AG10803 (cell line): ENCODE measurements around the gene TBC1D22A.

Experiments used
- DNase-seq: peaks from one replicate; pipeline ENCODE4 v3.0.0; 2010; ENCODE audit warnings: low read depth
- H3K4me3 ChIP-seq: 2 replicates; pipeline ENCODE4 v1.5.1; 2011; ENCODE audit warnings: mild to moderate bottlenecking, low read length, control low read depth
- TF ChIP-seq, protein P1 (sequence below): conservative IDR thresholded peaks from 2 replicates; pipeline ENCODE4 v1.5.1; 2011; ENCODE audit warnings: mild to moderate bottlenecking, low read length, control low read depth, inconsistent platforms

Gene TBC1D22A

GRCh38 chr22:47210686-47211085 lies 448.2 kb downstream of the TBC1D22A start:
- no peak for DNase-seq
- TF ChIP-seq, protein P1, sequence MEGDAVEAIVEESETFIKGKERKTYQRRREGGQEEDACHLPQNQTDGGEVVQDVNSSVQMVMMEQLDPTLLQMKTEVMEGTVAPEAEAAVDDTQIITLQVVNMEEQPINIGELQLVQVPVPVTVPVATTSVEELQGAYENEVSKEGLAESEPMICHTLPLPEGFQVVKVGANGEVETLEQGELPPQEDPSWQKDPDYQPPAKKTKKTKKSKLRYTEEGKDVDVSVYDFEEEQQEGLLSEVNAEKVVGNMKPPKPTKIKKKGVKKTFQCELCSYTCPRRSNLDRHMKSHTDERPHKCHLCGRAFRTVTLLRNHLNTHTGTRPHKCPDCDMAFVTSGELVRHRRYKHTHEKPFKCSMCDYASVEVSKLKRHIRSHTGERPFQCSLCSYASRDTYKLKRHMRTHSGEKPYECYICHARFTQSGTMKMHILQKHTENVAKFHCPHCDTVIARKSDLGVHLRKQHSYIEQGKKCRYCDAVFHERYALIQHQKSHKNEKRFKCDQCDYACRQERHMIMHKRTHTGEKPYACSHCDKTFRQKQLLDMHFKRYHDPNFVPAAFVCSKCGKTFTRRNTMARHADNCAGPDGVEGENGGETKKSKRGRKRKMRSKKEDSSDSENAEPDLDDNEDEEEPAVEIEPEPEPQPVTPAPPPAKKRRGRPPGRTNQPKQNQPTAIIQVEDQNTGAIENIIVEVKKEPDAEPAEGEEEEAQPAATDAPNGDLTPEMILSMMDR, result no peak
- no peak overlapping the region for H3K4me3 ChIP-seq

DNA sequence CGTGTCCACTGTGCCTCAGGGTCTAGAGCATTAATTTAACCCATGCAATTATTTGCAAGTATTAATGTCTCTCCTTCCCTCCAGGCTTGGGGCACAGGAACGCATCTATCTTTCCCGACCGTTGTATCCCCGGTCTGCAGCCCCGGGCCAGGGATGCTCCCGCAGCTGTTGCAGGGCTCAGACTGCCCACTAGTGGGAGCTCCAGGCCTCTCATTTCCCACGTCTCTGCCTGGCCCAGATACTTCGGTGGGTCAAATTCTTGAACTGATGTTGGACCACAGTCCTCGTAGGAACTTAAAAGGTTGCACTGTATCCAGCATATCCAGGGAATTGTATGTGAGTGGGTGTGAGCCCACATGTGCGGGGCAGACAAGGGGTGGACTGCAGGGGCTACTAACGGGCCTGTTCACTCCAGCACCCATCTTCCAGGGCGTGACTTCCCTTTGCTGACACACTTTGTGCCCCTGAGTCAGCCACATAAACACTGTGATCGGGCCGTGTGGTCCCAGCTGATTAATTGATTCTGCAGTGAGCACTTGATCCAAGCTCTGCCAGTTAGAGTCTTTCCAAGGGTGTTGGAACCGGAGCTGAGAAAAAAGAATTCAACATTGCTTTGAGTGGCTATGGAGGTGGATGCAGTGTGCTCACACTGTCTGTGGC lies 451.3 kb downstream of the TBC1D22A start:
- H3K4me3 ChIP-seq, result no peak overlapping the region
- TF ChIP-seq, protein P1, result peak; percentile 78
- DNase-seq, result peak; percentile 11

- DNase-seq, result no peak
- TF ChIP-seq, protein P1, result no peak
- H3K4me3 ChIP-seq, result no peak overlapping the region
These were observed 453.4 kb downstream of the TBC1D22A start for GRCh38 chr22:47215851-47216250.

- TF ChIP-seq, protein P1, result no peak
These were observed 456.2 kb downstream of the TBC1D22A start for GRCh38 chr22:47218671-47219070.

GRCh38 chr22:47219789-47220188 lies 457.3 kb downstream of the TBC1D22A start:
- H3K4me3 ChIP-seq, result no peak overlapping the region
- no peak for DNase-seq
- TF ChIP-seq, protein P1, result no peak

More at GRCh38 chr22:47218671-47219070, 456.2 kb downstream of the TBC1D22A start:
- no peak overlapping the region for H3K4me3 ChIP-seq
- DNase-seq, result no peak

DNA sequence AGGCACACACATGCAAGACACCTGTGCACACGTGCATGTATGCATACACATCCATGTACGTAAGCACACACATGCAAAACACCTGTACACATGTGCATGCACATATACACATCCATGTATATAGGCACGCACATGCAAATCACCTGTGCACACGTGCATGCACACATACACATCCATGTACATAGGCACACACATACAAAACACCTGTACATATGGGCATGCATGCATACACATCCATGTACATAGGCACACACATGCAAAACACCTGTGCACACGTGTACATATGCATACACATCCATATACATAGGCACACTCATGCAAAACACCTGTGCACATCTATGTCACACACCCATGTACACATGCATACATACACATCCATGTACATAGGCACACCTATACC lies 458.3 kb downstream of the TBC1D22A start:
- TF ChIP-seq, protein P1, result no peak
- DNase-seq, result no peak
- H3K4me3 ChIP-seq, result no peak overlapping the region

- H3K4me3 ChIP-seq, result no peak overlapping the region
- no peak for DNase-seq
- TF ChIP-seq, protein P1, result no peak
These were observed 459.6 kb downstream of the TBC1D22A start for GRCh38 chr22:47221840-47222615.
